Uterus (tissue), 2 donors: ENCODE measurements around the gene CREB5.

ENCODE experiments used
- POLR2A ChIP-seq, 2 donors: fragments of 450-650 bp; IDR thresholded peaks; one replicate each; pipeline ENCODE4 v1.6.1; 2016; ENCODE audit warnings: antibody characterized with exemption in 2 of 2, mild to moderate bottlenecking in 1 of 2, moderate library complexity in 1 of 2
- TF ChIP-seq, protein P1 (sequence below), 4 experiments: fragments of 200-600 bp in 2 of 4; fragments of 450-650 bp in 2 of 4; sonication (generic) in 2 of 4; IDR thresholded peaks; one replicate each; pipeline ENCODE4 v1.5.1; 2016 to 2019; ENCODE audit warnings: antibody characterized with exemption in 4 of 4, mild to moderate bottlenecking in 2 of 4, moderate library complexity in 1 of 4

DNA sequence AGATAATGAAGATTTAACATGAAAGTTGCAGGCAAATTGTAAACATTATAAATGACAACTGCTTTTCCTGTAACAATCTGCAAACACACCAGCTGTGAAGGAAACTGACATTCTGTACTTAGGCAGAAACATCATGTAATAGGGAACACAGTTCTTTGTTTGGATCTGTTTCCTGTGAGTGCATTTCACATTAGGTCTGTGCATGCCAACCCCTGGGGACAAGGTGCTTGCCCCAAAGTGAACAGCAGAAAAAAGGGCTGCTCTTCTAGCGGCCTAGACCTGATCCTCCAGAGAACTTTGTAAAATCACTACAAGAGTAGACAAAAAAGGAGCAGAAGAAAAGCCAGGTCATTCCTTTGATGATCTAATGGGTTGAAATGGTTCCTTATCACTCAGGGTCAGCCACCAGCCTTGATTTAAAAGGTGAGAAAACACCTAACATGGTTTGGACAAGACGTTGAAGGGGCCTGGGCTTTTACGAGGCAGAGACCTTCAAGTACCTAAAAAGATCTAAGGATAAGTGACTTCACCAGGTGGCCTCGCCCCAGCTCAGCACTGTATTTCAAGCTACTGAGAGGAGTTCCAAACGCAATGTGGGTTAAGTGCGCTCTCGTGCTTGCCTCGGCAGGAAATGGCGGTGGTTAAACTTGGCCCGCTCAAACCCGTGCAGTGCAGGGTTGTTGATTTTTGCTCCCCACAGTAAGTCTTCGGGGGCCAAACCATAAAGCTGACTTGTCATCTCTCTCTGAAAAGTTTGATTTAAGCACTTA, 249.7 kb downstream of the CREB5 start:
- TF ChIP-seq, protein P1, sequence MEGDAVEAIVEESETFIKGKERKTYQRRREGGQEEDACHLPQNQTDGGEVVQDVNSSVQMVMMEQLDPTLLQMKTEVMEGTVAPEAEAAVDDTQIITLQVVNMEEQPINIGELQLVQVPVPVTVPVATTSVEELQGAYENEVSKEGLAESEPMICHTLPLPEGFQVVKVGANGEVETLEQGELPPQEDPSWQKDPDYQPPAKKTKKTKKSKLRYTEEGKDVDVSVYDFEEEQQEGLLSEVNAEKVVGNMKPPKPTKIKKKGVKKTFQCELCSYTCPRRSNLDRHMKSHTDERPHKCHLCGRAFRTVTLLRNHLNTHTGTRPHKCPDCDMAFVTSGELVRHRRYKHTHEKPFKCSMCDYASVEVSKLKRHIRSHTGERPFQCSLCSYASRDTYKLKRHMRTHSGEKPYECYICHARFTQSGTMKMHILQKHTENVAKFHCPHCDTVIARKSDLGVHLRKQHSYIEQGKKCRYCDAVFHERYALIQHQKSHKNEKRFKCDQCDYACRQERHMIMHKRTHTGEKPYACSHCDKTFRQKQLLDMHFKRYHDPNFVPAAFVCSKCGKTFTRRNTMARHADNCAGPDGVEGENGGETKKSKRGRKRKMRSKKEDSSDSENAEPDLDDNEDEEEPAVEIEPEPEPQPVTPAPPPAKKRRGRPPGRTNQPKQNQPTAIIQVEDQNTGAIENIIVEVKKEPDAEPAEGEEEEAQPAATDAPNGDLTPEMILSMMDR (IDR thresholded peaks at IDR 0.05) = no peak
- no peak for TF ChIP-seq POLR2A (IDR thresholded peaks at IDR 0.05)
